ENCODE data around the gene TANGO6. TPM values are rescaled to one million over a fixed set of nuclear protein-coding genes. Genes with fewer than 3 reads are reported as not detected.

TANGO6 gene
- total and polyA plus RNA-seq, 2 of the 8 experiments (the other 6 are each of a cell fraction or from before 2014, with no cell fraction given): 5.0 to 19.5 TPM

GRCh38 chr16:69064124-69064763 lies 220.9 kb downstream of the TANGO6 start:
- H3K9ac ChIP-seq (replicated peaks in 1 of 4; ENCODE audit: extremely low read depth in 1 of 4, low read depth in 3 of 4, low read length in 3 of 4): no peak overlapping the region
- H3K14ac ChIP-seq (ENCODE audit: insufficient read length): no peak overlapping the region
- FAIRE-seq (no peak), DNase-seq (ENCODE audit: low read depth in 1 of 2, low spot score in 2 of 2) (no peak)
- no peak overlapping the region for H3K56ac ChIP-seq (replicated peaks; ENCODE audit: insufficient read length, low read depth, low read length)
- peak overlapping the region; percentile 24; the same call in 1 of the 2 replicates for H2BK20ac ChIP-seq (ENCODE audit: low read length)
- no peak overlapping the region for H2BK15ac ChIP-seq (ENCODE audit: low read length)
- H2BK120ac ChIP-seq (replicated peaks; ENCODE audit: low read depth, low read length): no peak overlapping the region
- POLR2A ChIA-PET (ENCODE audit: partially characterized antibody): interaction anchor here (0.5 to 2.4 kb wide), 2 partner anchors 14 to 1650 kb away, joined by 3 to 7 read pairs; no protein-coding TSS in a partner anchor
- H2BK5ac ChIP-seq (ENCODE audit: low read depth, low read length): no peak overlapping the region
- H3K23ac ChIP-seq (ENCODE audit: insufficient read length): no peak overlapping the region
- H3K4me2 ChIP-seq (ENCODE audit: insufficient read depth in 1 of 2, low read depth in 2 of 2, low read length in 2 of 2): peak overlapping the region in 1 of 2 experiments; percentile 2; a peak in 1 of 4 replicates
- H3K27me3 ChIP-seq (replicated peaks in 1 of 4; ENCODE audit: control insufficient read depth in 3 of 4, extremely low read depth in 1 of 4, insufficient read depth in 3 of 4, low read length in 3 of 4): no peaks in the 10 kb centered on the region
- no peaks in the 10 kb centered on the region for H3K23me2 ChIP-seq (ENCODE audit: low read depth, low read length)
- no peak overlapping the region for H3K4me3 ChIP-seq (ENCODE audit: extremely low read depth in 1 of 4, insufficient read depth in 2 of 4, low read depth in 3 of 4, low read length in 4 of 4)
- H4K5ac ChIP-seq (ENCODE audit: insufficient read length, low read depth, low read length): no peak overlapping the region
- H3K4me1 ChIP-seq (replicated peaks in 1 of 4; ENCODE audit: control insufficient read depth in 3 of 4, insufficient read depth in 4 of 4, low read length in 3 of 4): peaks cover 5 to 13% (median 12%) of the 10 kb centered on the region in 4 experiments
- H3K79me2 ChIP-seq (ENCODE audit: control insufficient read depth in 1 of 2, insufficient read depth in 2 of 2, low read length in 2 of 2): no peaks in the 10 kb centered on the region
- H3K18ac ChIP-seq (ENCODE audit: extremely low read depth, low read length): no peak overlapping the region; the same call in 1 of the 2 replicates
- H4K20me1 ChIP-seq (replicated peaks in 1 of 2; ENCODE audit: control insufficient read depth in 1 of 2, insufficient read depth in 2 of 2, low read length in 2 of 2): no peaks in the 10 kb centered on the region
- no peaks in the 10 kb centered on the region for H3K79me1 ChIP-seq (ENCODE audit: low read depth, low read length)
- H2BK12ac ChIP-seq (ENCODE audit: low read depth, low read length): no peak overlapping the region
- H2AFZ ChIP-seq (ENCODE audit: low read length): no peak overlapping the region
- H3K36me3 ChIP-seq (ENCODE audit: control insufficient read depth in 2 of 4, insufficient read depth in 4 of 4, low read length in 3 of 4): no peaks in the 10 kb centered on the region
- no peak overlapping the region for H2AK5ac ChIP-seq (ENCODE audit: low read depth, low read length)
- H3K27ac ChIP-seq (ENCODE audit: low read depth, low read length): no peak overlapping the region
- no peaks in the 10 kb centered on the region for H3K9me3 ChIP-seq (ENCODE audit: insufficient read depth in 2 of 2, low read depth in 1 of 2, low read length in 1 of 2)
- H3K4ac ChIP-seq (replicated peaks; ENCODE audit: insufficient read length, low read depth, low read length): no peak overlapping the region
- CTCF ChIA-PET (ENCODE audit: partially characterized antibody): interaction anchor here (0.6 to 2.9 kb wide), 5 partner anchors 9 to 224 kb away, joined by 3 to 12 read pairs (median 4); partner anchors contain the start of genes CHTF8, HAS3 and UTP4
- 94% methylated on average over 2 of the region's 2 CpGs; no CpG with 5 or more reads in 1 of the 2 experiments for WGBS, 2 experiments (ENCODE audit: extremely low coverage in 1 of 2, insufficient coverage in 1 of 2, insufficient read length in 1 of 2, insufficient replicate concordance in 2 of 2, low coverage in 1 of 2, low lambda C conversion rate in 2 of 2, missing lambda C conversion rate in 1 of 2)
- H4K91ac ChIP-seq (replicated peaks; ENCODE audit: insufficient read length, low read length): no peak overlapping the region
- H4K8ac ChIP-seq (ENCODE audit: extremely low read depth, insufficient read depth, low read length): no peak overlapping the region
- no peak for TF ChIP-seq PHF8 (conservative IDR thresholded peaks at IDR 0.05; ENCODE audit: low read depth, low read length)
- TF ChIP-seq CEBPB (IDR thresholded peaks at IDR 0.05; ENCODE audit: low read depth, low read length): no peak
- no peak for TF ChIP-seq GABPA (IDR thresholded peaks at IDR 0.05; ENCODE audit: borderline replicate concordance, insufficient read depth, low read length)
- no peak for TF ChIP-seq CBX8 (IDR thresholded peaks at IDR 0.05; ENCODE audit: borderline replicate concordance, low read depth, low read length)
- TF ChIP-seq TAF1 (IDR thresholded peaks at IDR 0.05; ENCODE audit: low read depth, low read length): no peak
- no peak for TF ChIP-seq KDM4A (IDR thresholded peaks at IDR 0.05; ENCODE audit: low read depth, low read length, severe bottlenecking)
- no peak for TF ChIP-seq CTCF (IDR thresholded peaks at IDR 0.05; ENCODE audit: control extremely low read depth in 1 of 3, insufficient read depth in 1 of 3, low read depth in 1 of 3, low read length in 3 of 3)
- TF ChIP-seq BACH1 (IDR thresholded peaks at IDR 0.05; ENCODE audit: low read length): no peak
- no peak for TF ChIP-seq SRF (IDR thresholded peaks at IDR 0.05; ENCODE audit: low read depth, low read length)
